Measurements from ENCODE around the gene GALK2.

GRCh38 chr15:49187549-49188245 lies 17.6 kb downstream of the GALK2 start:
- no peak for TF ChIP-seq CTCF (conservative IDR thresholded peaks at IDR 0.05)
- TF ChIP-seq EZH2 (IDR thresholded peaks at IDR 0.05; ENCODE audit: low read depth) = no peak
